Measurements from ENCODE around the gene CCDC68.
"Not testable (repeated sequence)": the region's sequence is repeated elsewhere in the genome, so short reads cannot be mapped to it uniquely, and the experiment has no call there.

The CCDC68 gene

DNA sequence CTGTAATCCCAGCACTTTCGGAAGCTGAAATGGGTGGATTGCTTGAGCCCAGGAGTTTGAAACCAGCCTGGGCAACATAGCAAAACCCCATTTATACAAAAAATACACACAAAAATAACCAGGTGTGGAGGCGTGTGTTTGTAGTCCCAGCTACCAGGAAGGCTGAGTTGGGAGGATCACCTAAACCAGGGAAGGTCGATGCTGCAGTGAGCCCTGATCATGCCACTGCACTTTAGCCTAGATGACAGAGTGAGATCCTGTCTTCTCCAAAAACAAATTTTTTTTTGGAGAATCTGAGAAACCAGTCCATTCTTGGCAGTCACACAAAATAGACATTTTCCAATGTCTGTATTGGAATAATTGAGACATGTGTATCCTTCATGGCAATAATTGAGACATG, 84.2 kb downstream of the CCDC68 start:
- no peak for DNase-seq (ENCODE audit: low read depth)

GRCh38 chr18:54873884-54874255, 85.4 kb downstream of the CCDC68 start:
- no peak for DNase-seq (ENCODE audit: low read depth)

- DNase-seq (ENCODE audit: low read depth), result no peak
These were observed 86.6 kb downstream of the CCDC68 start for GRCh38 chr18:54872681-54873080.

DNA sequence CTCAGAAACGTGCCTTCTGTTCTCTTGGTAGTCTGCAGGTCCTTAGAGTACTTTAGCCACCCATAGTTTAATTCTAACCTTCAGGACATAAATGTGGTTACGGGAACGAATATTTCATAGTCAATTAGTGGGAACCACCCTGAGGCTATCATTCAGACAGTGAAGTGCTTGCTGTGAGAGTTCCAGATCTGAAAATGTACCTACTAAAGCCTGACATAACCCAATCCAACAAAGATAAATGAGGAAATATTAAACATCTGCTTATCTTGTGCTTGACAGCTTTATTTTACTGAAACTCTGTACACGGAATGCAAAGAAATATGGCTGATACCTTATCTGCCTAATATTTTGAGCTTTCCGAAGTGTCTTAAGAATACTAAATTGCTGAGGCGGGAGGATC, 88.0 kb downstream of the CCDC68 start:
- DNase-seq (ENCODE audit: low read depth), result no peak

- no peak for DNase-seq (ENCODE audit: low read depth)
These were observed 92.1 kb downstream of the CCDC68 start for GRCh38 chr18:54867131-54867530.

- no peak for DNase-seq (ENCODE audit: low read depth)
These were observed 98.3 kb downstream of the CCDC68 start for GRCh38 chr18:54860941-54861340.

DNA sequence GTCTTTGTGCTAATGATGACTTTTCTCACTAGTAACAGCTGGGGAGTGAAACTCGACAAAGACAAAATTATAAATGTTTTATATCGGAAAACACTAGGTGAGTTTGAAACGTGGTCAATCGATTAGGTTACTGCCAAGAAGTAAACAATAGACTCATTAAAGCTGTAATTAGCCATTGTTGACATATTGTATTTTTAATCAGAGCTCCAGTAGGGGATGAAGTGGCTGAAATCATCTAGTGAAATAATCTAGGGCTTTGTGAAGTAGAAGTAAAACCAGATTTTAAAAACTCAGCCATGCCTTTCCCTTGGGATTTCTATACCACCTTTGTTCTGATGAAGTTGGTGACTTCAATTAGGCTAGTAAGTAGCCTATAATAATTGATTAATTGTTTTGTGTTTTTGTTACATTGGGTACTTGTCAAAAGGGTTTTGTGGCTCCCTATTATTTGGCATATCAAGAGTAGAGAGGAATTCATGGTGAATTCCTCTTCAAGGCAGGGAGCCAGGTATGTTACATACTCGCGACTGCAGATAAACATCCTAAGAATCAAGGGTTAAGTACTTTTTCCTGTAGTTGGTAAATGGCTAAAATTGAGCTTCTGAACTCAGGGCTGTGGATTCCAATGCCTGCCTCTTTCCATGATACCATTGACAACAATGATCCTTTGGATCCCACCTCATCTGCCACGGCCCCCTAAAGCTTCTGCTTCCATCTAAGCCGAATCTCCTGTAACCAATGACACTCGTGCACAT, 99.4 kb downstream of the CCDC68 start:
- no peak for DNase-seq (ENCODE audit: low read depth)

DNA sequence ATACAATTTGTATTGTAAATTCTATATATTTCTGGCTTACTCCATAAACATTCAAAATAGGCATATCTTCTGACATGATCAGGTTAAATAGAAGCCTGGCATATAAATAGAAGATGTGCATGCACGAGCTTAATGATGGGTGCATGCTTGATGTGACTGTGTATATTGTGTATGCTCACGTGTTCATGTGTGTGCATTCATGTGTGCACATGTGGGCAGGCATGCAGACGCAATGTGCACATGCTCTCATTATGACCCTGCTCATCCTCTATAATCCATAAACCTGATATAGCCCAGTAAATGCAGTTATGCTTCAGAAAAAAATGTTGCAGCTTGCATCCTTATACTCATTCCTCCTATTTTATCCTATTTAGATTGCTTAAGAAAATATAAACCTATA, 101.8 kb downstream of the CCDC68 start:
- no peak for DNase-seq (ENCODE audit: low read depth)

GRCh38 chr18:54856105-54856646, 103.1 kb downstream of the CCDC68 start:
- DNase-seq (ENCODE audit: low read depth), result no peak

- not testable (repeated sequence) for DNase-seq (ENCODE audit: low read depth)
These were observed 104.2 kb downstream of the CCDC68 start for GRCh38 chr18:54855050-54855449.

DNA sequence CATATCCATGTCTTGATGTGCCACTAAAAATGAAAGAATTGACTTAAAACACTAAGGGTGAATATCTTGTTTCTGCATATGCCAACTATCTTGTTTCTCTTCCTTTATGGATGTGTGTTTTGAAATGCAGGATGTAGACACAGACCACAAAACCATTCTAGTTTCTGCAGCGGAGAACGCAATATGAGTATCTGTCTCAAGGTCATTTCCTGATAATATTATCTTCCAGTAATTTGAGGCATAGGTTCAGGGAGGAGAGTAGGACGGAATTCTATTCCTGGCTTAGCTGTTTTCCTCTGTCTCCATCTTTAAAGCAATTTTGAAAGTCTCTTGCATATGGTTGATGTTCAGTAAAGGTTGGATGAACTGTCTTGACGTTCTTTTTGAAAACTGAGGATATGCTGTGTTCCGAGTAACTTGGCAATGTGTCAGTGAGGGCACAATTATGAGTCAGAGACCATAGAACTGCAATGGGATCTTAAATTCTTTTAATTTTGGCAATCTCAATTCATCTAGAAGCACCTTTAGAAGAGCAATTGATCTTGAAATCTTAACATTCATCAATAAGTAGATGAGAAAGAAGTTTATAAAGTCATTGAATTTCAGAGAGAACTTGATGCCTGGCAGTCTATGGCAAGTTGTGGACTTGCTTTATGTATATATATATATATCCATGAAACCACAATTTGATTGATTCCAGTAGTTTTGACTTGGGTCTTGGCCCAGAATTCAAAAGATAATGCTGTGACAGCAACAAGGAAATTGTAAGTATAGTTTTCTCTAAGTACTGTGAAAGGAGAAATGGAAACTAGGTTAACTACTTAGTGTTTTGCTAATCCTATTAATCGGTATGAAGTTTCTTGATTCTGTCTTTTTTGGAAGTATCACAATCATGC, 106.2 kb downstream of the CCDC68 start:
- DNase-seq (ENCODE audit: low read depth), result no peak
